Amniotic epithelial cell (primary cell): ENCODE measurements around the gene CCL4L2.
"Not testable (repeated sequence)": the region's sequence is repeated elsewhere in the genome, so short reads cannot be mapped to it uniquely, and the experiment has no call there.

Experiments used
- DNase-seq: peaks from one replicate; pipeline ENCODE4 v3.0.0-alpha.2; 2010; ENCODE audit warnings: low read depth

CCL4L2 gene

DNA sequence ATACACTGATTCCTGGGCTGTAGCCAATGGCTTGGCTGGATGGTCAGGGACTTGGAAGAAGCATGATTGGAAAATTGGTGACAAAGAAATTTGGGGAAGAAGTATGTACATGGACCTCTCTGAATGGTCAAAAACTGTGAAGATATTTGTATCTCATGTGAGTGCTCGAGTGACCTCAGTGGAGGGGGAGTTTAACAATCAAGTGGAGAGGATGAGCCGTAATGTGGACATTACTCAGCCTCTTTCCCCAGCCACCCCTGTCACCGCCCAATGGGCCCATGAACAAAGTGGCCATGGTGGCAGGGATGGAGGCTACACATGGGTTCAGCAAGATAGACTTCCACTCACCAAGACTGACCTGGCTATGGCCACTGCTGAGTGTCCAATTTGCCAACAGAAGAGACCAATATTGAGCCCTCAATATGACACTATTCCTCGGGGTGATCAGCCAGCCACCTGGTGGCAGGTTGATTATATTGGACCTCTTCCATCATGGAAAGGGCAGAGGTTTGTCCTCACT, 10.8 kb downstream of the CCL4L2 start:
- not testable (repeated sequence) for DNase-seq

- DNase-seq = not testable (repeated sequence)
Measured at GRCh38 chr17:36222967-36223366, 12.1 kb downstream of the CCL4L2 start.

DNA sequence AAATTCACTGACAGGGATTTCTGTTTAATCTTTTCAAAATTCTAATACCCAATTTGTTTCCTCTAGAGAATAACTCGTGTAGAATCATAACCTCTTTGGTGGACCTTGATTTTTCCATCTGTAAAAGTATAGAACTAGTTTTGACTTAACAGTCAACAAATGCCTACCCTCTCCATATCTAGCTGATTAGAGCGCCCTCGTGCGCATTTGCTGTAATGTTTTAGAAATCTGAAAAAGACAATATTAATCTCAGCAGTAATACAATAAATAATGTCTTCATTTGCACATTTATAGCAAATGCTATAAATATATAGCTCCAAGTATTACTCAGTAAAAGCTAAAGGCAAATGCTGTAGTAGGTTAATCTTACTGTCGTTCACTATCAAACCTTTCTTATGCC, 18.8 kb downstream of the CCL4L2 start:
- DNase-seq = not testable (repeated sequence)

- DNase-seq = not testable (repeated sequence)
Measured at GRCh38 chr17:36242046-36242445, 31.2 kb downstream of the CCL4L2 start.
